Naive thymus-derived CD4-positive, alpha-beta T cell (primary cell): ENCODE data around the gene PEX11B. TPM values are rescaled to one million over a fixed set of nuclear protein-coding genes. Genes with fewer than 3 reads are reported as not detected.
A peak's percentile ranks its signal among the peaks of the same experiment; 100 is the strongest.

Experiments
- ATAC-seq: fragments of 150-1000 bp; cut with Tn5 transposase; 2 replicates; pipeline ENCODE4 v1.10.0; 2021; ENCODE audit warnings: mild to moderate bottlenecking, moderate library complexity
- CTCF ChIA-PET: fragments of 350-600 bp; sonication (Branson Sonifier 250); formaldehyde crosslinking; loops from one replicate; lab custom pipeline; 2021; ENCODE audit warnings: antibody characterized with exemption; lab: Charles Lee
- POLR2A ChIA-PET: fragments of 350-600 bp; sonication (Branson Sonifier 250); formaldehyde crosslinking; loops from one replicate; lab custom pipeline; 2021; ENCODE audit warnings: antibody characterized with exemption, inconsistent platforms; lab: Charles Lee
- DNase-seq, 9 donors: peaks; one replicate each; pipeline versions ENCODE4 v3.0.0 to v3.0.0-alpha.2; 2020 to 2022; ENCODE audit warnings: mixed read lengths in 1 of 9
- H3K27ac ChIP-seq: one replicate; pipeline ENCODE4 v1.7.0; 2013; ENCODE audit warnings: mild to moderate bottlenecking, low read depth, low read length, moderate library complexity
- H3K27me3 ChIP-seq, 2 donors: one replicate each; pipeline ENCODE4 v1.7.0; 2013; ENCODE audit warnings: low read length in 2 of 2, mild to moderate bottlenecking in 2 of 2, moderate library complexity in 2 of 2; ENCODE audit not compliant: control insufficient read depth in 2 of 2, insufficient read depth in 2 of 2
- H3K36me3 ChIP-seq, 3 experiments: 1 replicate in 2 of 3; 2 replicates in 1 of 3; pipeline ENCODE4 v1.7.0; 2013; ENCODE audit warnings: low read length in 3 of 3, mild to moderate bottlenecking in 3 of 3, moderate library complexity in 1 of 3; ENCODE audit not compliant: insufficient read depth in 3 of 3, control insufficient read depth in 2 of 3
- H3K4me1 ChIP-seq, 2 donors: one replicate each; pipeline ENCODE4 v1.7.0; 2013; ENCODE audit warnings: low read length in 2 of 2, mild to moderate bottlenecking in 2 of 2, moderate library complexity in 1 of 2; ENCODE audit not compliant: control insufficient read depth in 2 of 2, insufficient read depth in 2 of 2
- H3K4me3 ChIP-seq: 2 replicates; pipeline ENCODE4 v1.7.0; 2013; ENCODE audit warnings: mild to moderate bottlenecking, low read length
- H3K9me3 ChIP-seq, 3 experiments: 1 replicate in 2 of 3; 2 replicates in 1 of 3; pipeline ENCODE4 v1.7.0; 2013; ENCODE audit warnings: low read length in 3 of 3; ENCODE audit not compliant: control insufficient read depth in 2 of 3
- H3K27ac Mint-ChIP-seq, 9 donors: one replicate each; pipeline ENCODE4 v1.8.0; 2020 to 2022; ENCODE audit warnings: mixed read lengths in 9 of 9, mild to moderate bottlenecking in 8 of 9, moderate library complexity in 5 of 9, inconsistent platforms in 2 of 9
- H3K27me3 Mint-ChIP-seq, 5 donors: one replicate each; pipeline ENCODE4 v1.8.0; 2021 to 2022; ENCODE audit warnings: mixed read lengths in 5 of 5, mild to moderate bottlenecking in 1 of 5
- H3K36me3 Mint-ChIP-seq, 5 donors: one replicate each; pipeline ENCODE4 v1.8.0; 2020 to 2022; ENCODE audit warnings: mixed read lengths in 5 of 5, mild to moderate bottlenecking in 3 of 5, inconsistent platforms in 1 of 5
- H3K4me1 Mint-ChIP-seq, 7 donors: one replicate each; pipeline ENCODE4 v1.8.0; 2020 to 2022; ENCODE audit warnings: mixed read lengths in 7 of 7, mild to moderate bottlenecking in 3 of 7, inconsistent platforms in 1 of 7
- H3K4me3 Mint-ChIP-seq, 10 donors: one replicate each; pipeline ENCODE4 v1.8.0; 2020 to 2022; ENCODE audit warnings: mild to moderate bottlenecking in 10 of 10, mixed read lengths in 10 of 10, moderate library complexity in 6 of 10, inconsistent platforms in 2 of 10
- H3K9me3 Mint-ChIP-seq, 11 donors: one replicate each; pipeline ENCODE4 v1.8.0; 2020 to 2022; ENCODE audit warnings: mixed read lengths in 11 of 11, mild to moderate bottlenecking in 4 of 11, inconsistent platforms in 1 of 11, moderate library complexity in 1 of 11
- intact Hi-C, 2 donors: fragments of 100-400 bp; cut with micrococcal nuclease; formaldehyde crosslinking; loops; one replicate each; pipeline ENCODE4 v1.15.1; 2023
- polyA plus RNA-seq, 2 donors: library from polyadenylated mRNA; unstranded; fragments of 300-500 nt; fragmentation: Illumina TruSeq; gene quantifications; one replicate each; pipeline ENCODE4 v1.2.3, GENCODE V29; 2021
- total RNA-seq, 6 experiments: library from RNA in 5 of 6; stranded (reverse) in 5 of 6; gene quantifications; 1 replicate in 5 of 6; 2 replicates in 1 of 6; pipeline ENCODE4 v1.2.3 and lab custom pipeline; 2021 to 2026

The PEX11B gene
- total and polyA plus RNA-seq, 7 experiments from 2014 or later = 16.4 to 57.1 (median 38.4) TPM

DNA sequence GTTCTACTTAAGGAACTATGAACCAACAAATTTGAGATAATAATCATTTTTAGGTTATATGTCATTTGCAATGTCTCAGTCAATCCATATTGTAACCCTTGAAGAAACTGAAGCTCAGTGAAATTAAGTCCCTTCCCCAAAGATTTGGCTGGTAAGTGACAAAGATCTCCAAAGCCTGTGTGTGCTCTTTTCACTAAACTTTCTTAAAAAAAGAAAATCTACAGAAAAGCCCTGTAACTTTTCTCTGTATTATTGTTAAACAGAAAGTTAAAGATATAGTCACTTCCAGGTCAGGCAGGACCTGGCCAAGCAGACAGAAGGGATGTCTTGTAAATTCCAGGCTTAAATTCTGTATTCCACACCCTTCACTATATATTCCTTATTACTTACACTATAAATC lies 37.8 kb upstream of the PEX11B start:
- Mint-ChIP-seq H3K9me3 (peaks cover 0 to 1% (median 0%) of the 10 kb centered on the region in 11 donors), H3K4me1 (peaks cover 62 to 79% (median 69%) of the 10 kb centered on the region in 7 donors), H3K27me3 (no peaks in the 10 kb centered on the region), H3K4me3 (peak overlapping the region; percentile 88 to 99 (median 98)), H3K27ac (peak overlapping the region; percentile 87 to 98 (median 92)), H3K36me3 (peaks cover 0 to 26% (median 8%) of the 10 kb centered on the region in 5 donors)
- Histone ChIP-seq H3K27ac (peak overlapping the region; percentile 94), H3K4me1 (peaks cover 38 to 67% of the 10 kb centered on the region in 2 donors), H3K36me3 (no peaks in the 10 kb centered on the region), H3K4me3 (peak overlapping the region; percentile 70), H3K9me3 (no peaks in the 10 kb centered on the region), H3K27me3 (no peaks in the 10 kb centered on the region)
- ChIA-PET CTCF (interaction anchor here (0.5 to 1.9 kb wide), 2 partner anchors 51 to 86 kb away, joined by 3 read pairs; no protein-coding TSS in a partner anchor), POLR2A (interaction anchor here (0.6 to 6.0 kb wide), 14 partner anchors 8 to 80 kb away, joined by 3 to 137 read pairs (median 9); partner anchors contain the start of genes ANKRD34A, PEX11B, POLR3GL and RBM8A)
- intact Hi-C loops = loop anchor here (1.0 to 2.0 kb wide), 2 partner anchors 8 to 14 kb away; partner anchors contain the start of genes ANKRD34A (in 1 of the 2) and POLR3GL (in 1 of the 2)
- ATAC-seq (no peak), DNase-seq (no peak)

DNA sequence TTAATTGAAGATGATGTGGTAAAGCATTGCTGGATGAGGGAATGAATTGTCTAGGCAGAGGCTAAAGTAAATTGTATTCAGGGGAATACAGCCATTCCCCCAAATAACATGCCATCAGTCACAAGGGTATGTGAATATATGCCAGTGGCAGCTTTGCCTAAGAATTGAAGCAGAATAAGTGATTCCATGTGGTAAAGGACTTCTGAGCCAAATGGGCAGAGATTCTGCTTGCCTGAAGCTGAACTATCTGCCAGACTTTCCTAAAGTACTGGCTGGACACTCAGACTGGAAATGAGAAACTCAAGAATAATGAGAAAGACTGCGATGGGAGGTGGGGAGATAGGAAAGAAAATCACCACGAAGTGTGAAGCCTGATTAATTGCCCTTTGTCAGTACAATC lies 36.9 kb upstream of the PEX11B start:
- ATAC-seq (no peak), DNase-seq (no peak)
- ChIA-PET CTCF (interaction anchor here (1.9 kb wide), 1 partner anchor 52 kb away, joined by 3 read pairs; no protein-coding TSS in a partner anchor), POLR2A (interaction anchor here (0.6 to 6.0 kb wide), 6 partner anchors 9 to 38 kb away, joined by 3 to 137 read pairs (median 17); partner anchors contain the start of genes ANKRD34A, PEX11B, POLR3GL and RBM8A)
- intact Hi-C loops = no loop called here
- Mint-ChIP-seq H3K4me3 (peak overlapping the region; percentile 22 to 99 (median 91)), H3K9me3 (peaks cover 0 to 1% (median 0%) of the 10 kb centered on the region in 11 donors), H3K27ac (peak overlapping the region in 6 of 9 donors; percentile 2 to 65 (median 6)), H3K36me3 (peaks cover 0 to 27% (median 11%) of the 10 kb centered on the region in 5 donors), H3K27me3 (no peaks in the 10 kb centered on the region), H3K4me1 (peaks cover 64 to 89% (median 74%) of the 10 kb centered on the region in 7 donors)
- peak overlapping the region; percentile 94 for H3K27ac ChIP-seq
- H3K9me3 ChIP-seq = no peaks in the 10 kb centered on the region
- H3K4me3 ChIP-seq = peak overlapping the region; percentile 70
- no peaks in the 10 kb centered on the region for H3K36me3 ChIP-seq
- peaks cover 45 to 74% of the 10 kb centered on the region in 2 donors for H3K4me1 ChIP-seq
- H3K27me3 ChIP-seq = no peaks in the 10 kb centered on the region

DNA sequence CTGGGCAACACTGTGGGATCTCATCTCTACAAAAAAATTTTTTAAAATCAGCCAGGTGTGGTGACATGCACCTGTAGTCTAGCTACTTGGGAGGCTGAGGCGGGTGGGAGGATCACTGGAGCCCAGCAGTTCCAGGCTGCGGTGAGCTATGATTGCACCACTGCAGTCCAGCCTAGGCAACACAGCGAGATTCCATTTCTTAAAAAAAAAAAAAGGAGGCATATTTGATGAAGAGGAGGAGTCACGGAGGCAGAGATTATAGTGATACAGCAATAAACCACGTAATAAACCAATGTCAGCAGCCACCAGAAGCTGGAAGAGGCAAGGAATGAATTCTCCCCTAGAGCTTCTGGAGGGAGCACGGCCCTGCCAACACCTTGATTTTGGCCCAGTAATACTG lies 35.3 kb upstream of the PEX11B start:
- peaks cover 0 to 3% (median 0%) of the 10 kb centered on the region in 3 experiments for H3K36me3 ChIP-seq
- intact Hi-C loops = no loop called here
- H3K4me1 ChIP-seq = peaks cover 48 to 62% of the 10 kb centered on the region in 2 donors
- CTCF ChIA-PET = interaction anchor here (0.7 kb wide), 1 partner anchor 10 kb away, joined by 3 read pairs; the partner anchor contains the start of gene ANKRD34A
- H3K4me3 ChIP-seq = no peak overlapping the region
- H3K27me3 ChIP-seq = no peaks in the 10 kb centered on the region
- Mint-ChIP-seq H3K4me3 (peak overlapping the region in 8 of 10 donors; percentile 16 to 99 (median 68)), H3K9me3 (peaks cover 0 to 1% (median 0%) of the 10 kb centered on the region in 11 donors), H3K27me3 (no peaks in the 10 kb centered on the region), H3K36me3 (peaks cover 0 to 36% (median 15%) of the 10 kb centered on the region in 5 donors), H3K4me1 (peaks cover 64 to 89% (median 74%) of the 10 kb centered on the region in 7 donors), H3K27ac (peak overlapping the region in 5 of 9 donors; percentile 19 to 57 (median 49))
- H3K27ac ChIP-seq = no peak overlapping the region
- POLR2A ChIA-PET = interaction anchor here (1.2 to 6.0 kb wide), 4 partner anchors 8 to 35 kb away, joined by 3 to 137 read pairs (median 14); partner anchors contain the start of genes ANKRD34A, PEX11B, POLR3GL and RBM8A
- DNase-seq (no peak), ATAC-seq (no peak)
- no peaks in the 10 kb centered on the region for H3K9me3 ChIP-seq

DNA sequence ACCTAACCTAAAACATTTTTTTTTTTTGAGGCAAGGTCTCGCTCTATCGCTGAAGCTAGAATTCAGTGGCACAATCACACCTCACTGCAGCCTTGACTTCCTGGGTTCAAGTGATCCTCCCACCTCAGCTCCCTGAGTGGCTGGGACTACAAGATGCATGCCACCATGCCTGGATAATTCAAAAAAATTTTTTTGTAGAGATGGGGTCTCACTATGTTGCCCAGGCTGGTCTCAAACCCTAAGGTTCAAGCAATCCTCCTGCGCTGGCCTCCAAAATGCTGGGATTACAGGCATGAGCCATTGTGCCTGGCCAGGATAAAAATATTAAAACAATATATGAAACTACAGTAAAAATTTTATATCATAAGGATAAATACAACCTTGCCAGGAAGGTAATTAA lies 34.4 kb upstream of the PEX11B start:
- ATAC-seq (no peak), DNase-seq (no peak)
- H3K4me1 ChIP-seq = peaks cover 39 to 55% of the 10 kb centered on the region in 2 donors
- peaks cover 0 to 8% (median 0%) of the 10 kb centered on the region in 3 experiments for H3K36me3 ChIP-seq
- H3K27ac ChIP-seq = no peak overlapping the region
- no peak overlapping the region for H3K4me3 ChIP-seq
- no peaks in the 10 kb centered on the region for H3K9me3 ChIP-seq
- peaks cover 54 to 86% (median 74%) of the 10 kb centered on the region in 7 donors for H3K4me1 Mint-ChIP-seq
- ChIA-PET CTCF (interaction anchor here (0.5 kb wide), 1 partner anchor 10 kb away, joined by 3 read pairs; no protein-coding TSS in a partner anchor), POLR2A (interaction anchor here (4.0 kb wide), 1 partner anchor 11 kb away, joined by 25 read pairs; the partner anchor contains the start of genes ANKRD34A and POLR3GL)
- peak overlapping the region in 3 of 9 donors; percentile 34 to 50 (median 49) for H3K27ac Mint-ChIP-seq
- peaks cover 0 to 36% (median 15%) of the 10 kb centered on the region in 5 donors for H3K36me3 Mint-ChIP-seq
- no peaks in the 10 kb centered on the region for H3K27me3 Mint-ChIP-seq
- H3K9me3 Mint-ChIP-seq = peaks cover 0 to 1% (median 0%) of the 10 kb centered on the region in 11 donors
- H3K27me3 ChIP-seq = no peaks in the 10 kb centered on the region
- no peak overlapping the region for H3K4me3 Mint-ChIP-seq
- intact Hi-C loops = no loop called here

DNA sequence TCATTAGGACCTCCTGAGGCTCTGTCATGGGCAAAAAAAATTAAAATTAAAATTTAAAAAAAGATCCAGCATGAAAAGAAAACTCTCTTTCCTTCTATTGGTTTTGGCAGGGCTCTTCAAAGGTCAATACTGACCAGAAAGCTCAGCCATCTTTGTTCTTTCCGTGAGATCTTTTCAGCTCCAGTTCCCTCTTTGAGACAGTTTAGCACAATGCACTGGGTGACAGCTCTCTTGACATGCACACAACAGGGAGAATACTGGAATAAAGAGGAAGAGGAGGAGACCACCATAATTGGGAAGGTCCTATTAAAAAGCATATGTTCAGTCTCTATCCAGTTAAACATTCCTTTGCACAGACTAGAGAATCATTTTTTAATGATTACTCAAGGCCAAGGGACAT lies 33.0 kb upstream of the PEX11B start:
- Histone ChIP-seq H3K9me3 (no peaks in the 10 kb centered on the region), H3K36me3 (peaks cover 0 to 19% (median 7%) of the 10 kb centered on the region in 3 experiments), H3K27me3 (no peaks in the 10 kb centered on the region), H3K4me3 (no peak overlapping the region), H3K4me1 (peaks cover 36 to 51% of the 10 kb centered on the region in 2 donors), H3K27ac (no peak overlapping the region)
- Mint-ChIP-seq H3K9me3 (no peaks in the 10 kb centered on the region), H3K4me1 (peaks cover 48 to 91% (median 80%) of the 10 kb centered on the region in 7 donors), H3K4me3 (peak overlapping the region in 1 of 10 donors; percentile 9), H3K36me3 (peaks cover 0 to 39% (median 16%) of the 10 kb centered on the region in 5 donors), H3K27ac (peak overlapping the region in 6 of 9 donors; percentile 25 to 65 (median 30)), H3K27me3 (no peaks in the 10 kb centered on the region)
- ChIA-PET POLR2A (interaction anchor here (1.0 to 4.0 kb wide), 3 partner anchors 12 to 105 kb away, joined by 3 to 25 read pairs (median 3); partner anchors contain the start of genes ANKRD34A and POLR3GL), CTCF (interaction anchor here (0.8 kb wide), 1 partner anchor 24 kb away, joined by 5 read pairs; the partner anchor contains the start of gene RBM8A)
- ATAC-seq = no peak
- DNase-seq = no peak
- intact Hi-C loops = no loop called here

DNA sequence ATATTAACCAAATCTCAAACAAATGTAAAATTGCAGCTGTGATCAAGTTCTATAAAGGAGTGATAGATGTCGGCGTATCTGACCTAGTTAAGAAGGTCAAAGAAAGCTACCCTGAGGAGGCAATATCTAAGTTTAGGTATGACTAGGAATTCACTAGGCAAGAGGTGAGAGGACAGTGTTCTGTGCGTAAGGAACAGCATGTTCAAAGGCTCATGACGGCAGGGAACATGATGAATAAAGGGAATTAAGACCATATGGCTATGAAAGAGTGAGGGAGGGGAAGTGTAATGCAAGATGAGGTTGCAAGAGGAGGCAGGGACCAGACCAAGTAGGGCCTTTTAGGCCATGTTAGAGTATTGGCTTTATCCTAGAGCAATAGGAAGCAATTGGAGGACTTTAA lies 30.7 kb upstream of the PEX11B start:
- Histone ChIP-seq H3K4me1 (peaks cover 13 to 28% of the 10 kb centered on the region in 2 donors), H3K27ac (no peak overlapping the region), H3K36me3 (peaks cover 0 to 27% (median 7%) of the 10 kb centered on the region in 3 experiments), H3K4me3 (no peak overlapping the region), H3K9me3 (no peaks in the 10 kb centered on the region), H3K27me3 (no peaks in the 10 kb centered on the region)
- H3K4me3 Mint-ChIP-seq = peak overlapping the region in 2 of 10 donors; percentile 1 to 3
- no peaks in the 10 kb centered on the region for H3K9me3 Mint-ChIP-seq
- no peaks in the 10 kb centered on the region for H3K27me3 Mint-ChIP-seq
- POLR2A ChIA-PET = interaction anchor here (0.8 to 1.0 kb wide), 3 partner anchors 9 to 39 kb away, joined by 3 to 7 read pairs (median 3); partner anchors contain the start of genes ITGA10, LIX1L and RBM8A
- H3K36me3 Mint-ChIP-seq = peaks cover 0 to 32% (median 13%) of the 10 kb centered on the region in 5 donors
- intact Hi-C loops = no loop called here
- DNase-seq = no peak
- CTCF ChIA-PET = no interaction called here
- H3K4me1 Mint-ChIP-seq = peaks cover 34 to 71% (median 57%) of the 10 kb centered on the region in 7 donors
- no peak for ATAC-seq
- H3K27ac Mint-ChIP-seq = peak overlapping the region in 6 of 9 donors; percentile 9 to 80 (median 58)
